Esophagus muscularis mucosa (tissue), 3 donors: ENCODE data around the gene CALR.

Experiments
- CTCF ChIP-seq, 3 experiments: fragments of 200-600 bp in 2 of 3; fragments of 450-650 bp in 1 of 3; sonication (generic) in 2 of 3; IDR thresholded peaks; one replicate each; pipeline ENCODE4 v1.5.1; 2017 to 2019; ENCODE audit warnings: antibody characterized with exemption in 3 of 3, mild to moderate bottlenecking in 2 of 3, moderate library complexity in 1 of 3
- POLR2A ChIP-seq: fragments of 450-650 bp; IDR thresholded peaks from one replicate; pipeline ENCODE4 v1.6.1; 2017; ENCODE audit warnings: antibody characterized with exemption, moderate library complexity, mild to moderate bottlenecking, low read depth

- TF ChIP-seq POLR2A (no peak), CTCF (IDR thresholded peaks at IDR 0.05) (no peak)
These were observed 14.9 kb downstream of the CALR start for GRCh38 chr19:12953138-12953798.
